DOHH2 (cell line): ENCODE results near the gene TCEAL7.

Experiments
- EZH2phosphoT487 ChIP-seq: fragments of 200-600 bp; sonication (generic); IDR thresholded peaks from 2 replicates; pipeline ENCODE4 v1.6.1; 2017; ENCODE audit warnings: borderline replicate concordance, mild to moderate bottlenecking, antibody characterized with exemption, low read length, moderate library complexity, mixed read lengths
- TF ChIP-seq, protein P1 (sequence below): fragments of 200-600 bp; sonication (generic); IDR thresholded peaks from one replicate; pipeline ENCODE4 v1.5.1; 2014; ENCODE audit warnings: antibody characterized with exemption, mild to moderate bottlenecking, low read depth, low read length; ENCODE audit not compliant: poor library complexity, severe bottlenecking

DNA sequence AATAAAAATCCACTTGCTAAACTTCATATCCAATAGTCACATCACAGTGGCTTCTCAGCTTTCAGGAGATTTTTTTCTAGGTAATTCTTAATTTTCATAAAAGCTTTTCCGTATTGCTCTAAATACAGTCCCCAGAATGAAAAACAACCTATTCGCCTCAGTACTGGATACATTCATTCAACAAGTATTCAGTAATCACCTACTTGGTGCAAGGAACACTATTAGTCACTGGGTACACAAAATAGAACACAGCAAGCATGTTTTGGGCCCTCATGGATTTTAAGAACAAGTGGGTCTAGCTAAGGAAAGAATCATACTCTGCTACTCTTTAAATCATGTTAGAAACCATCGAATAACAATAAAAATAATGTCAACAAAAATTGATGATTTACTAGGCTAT lies 43.5 kb downstream of the TCEAL7 start:
- TF ChIP-seq EZH2phosphoT487: no peak
- TF ChIP-seq, protein P1, sequence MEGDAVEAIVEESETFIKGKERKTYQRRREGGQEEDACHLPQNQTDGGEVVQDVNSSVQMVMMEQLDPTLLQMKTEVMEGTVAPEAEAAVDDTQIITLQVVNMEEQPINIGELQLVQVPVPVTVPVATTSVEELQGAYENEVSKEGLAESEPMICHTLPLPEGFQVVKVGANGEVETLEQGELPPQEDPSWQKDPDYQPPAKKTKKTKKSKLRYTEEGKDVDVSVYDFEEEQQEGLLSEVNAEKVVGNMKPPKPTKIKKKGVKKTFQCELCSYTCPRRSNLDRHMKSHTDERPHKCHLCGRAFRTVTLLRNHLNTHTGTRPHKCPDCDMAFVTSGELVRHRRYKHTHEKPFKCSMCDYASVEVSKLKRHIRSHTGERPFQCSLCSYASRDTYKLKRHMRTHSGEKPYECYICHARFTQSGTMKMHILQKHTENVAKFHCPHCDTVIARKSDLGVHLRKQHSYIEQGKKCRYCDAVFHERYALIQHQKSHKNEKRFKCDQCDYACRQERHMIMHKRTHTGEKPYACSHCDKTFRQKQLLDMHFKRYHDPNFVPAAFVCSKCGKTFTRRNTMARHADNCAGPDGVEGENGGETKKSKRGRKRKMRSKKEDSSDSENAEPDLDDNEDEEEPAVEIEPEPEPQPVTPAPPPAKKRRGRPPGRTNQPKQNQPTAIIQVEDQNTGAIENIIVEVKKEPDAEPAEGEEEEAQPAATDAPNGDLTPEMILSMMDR: no peak
